GM11168 (cell line): ENCODE data around the gene GPR162.

Source experiments
- in situ Hi-C: fragments of 300-500 bp; cut with MboI; formaldehyde crosslinking; loops from one replicate; pipeline ENCODE4 v1.12.0; 2022; ENCODE audit warnings: low sequenced_read_pairs; ENCODE audit not compliant: unreplicated experiment

Gene GPR162

DNA sequence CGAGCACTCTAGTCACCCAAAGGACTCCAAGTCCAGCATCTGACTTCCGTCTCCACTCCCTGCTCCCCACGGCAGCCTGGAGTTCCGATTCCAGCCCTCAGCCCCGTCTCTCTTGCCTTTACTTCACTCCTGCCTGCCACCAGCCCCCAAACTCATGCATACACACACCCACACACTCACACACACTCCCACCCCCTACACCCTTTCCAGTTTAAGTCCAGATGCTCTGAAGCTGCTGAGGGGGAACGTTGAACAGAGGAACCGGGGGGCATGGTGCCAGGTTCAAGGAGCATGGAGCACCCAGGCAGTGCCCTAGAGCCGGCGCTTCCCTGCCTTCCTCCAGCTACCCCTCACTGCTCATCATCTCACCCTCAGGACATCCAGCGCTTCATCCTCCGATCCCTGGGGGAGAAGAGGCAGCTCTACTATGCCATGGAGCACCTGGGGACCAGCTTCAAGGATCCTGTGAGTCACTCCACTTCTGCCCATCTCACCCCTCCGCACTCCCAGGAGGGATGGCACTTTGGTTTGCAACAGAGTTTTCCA is 9.9 kb downstream of the GPR162 start:
- in situ Hi-C loops = no loop called here

DNA sequence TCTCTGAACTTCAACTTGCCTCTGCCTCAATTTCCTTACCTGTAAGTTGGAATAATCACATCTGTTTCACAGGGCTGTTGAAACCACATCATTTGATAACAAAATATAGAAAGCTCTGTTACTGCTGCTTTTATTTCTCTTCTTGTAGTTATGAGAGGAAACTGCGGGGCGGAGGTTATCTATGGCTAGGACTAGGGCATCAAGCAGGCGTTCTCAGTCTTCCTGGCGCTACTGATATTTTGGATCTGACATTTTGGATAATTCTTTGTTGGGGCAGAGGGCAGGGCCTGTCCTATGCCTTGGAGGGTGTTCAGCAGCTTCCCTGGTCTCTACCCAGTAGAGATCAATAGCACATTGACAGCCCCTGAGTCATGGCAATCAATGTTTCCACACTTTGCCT is 10.5 kb downstream of the GPR162 start:
- in situ Hi-C loops = no loop called here

DNA sequence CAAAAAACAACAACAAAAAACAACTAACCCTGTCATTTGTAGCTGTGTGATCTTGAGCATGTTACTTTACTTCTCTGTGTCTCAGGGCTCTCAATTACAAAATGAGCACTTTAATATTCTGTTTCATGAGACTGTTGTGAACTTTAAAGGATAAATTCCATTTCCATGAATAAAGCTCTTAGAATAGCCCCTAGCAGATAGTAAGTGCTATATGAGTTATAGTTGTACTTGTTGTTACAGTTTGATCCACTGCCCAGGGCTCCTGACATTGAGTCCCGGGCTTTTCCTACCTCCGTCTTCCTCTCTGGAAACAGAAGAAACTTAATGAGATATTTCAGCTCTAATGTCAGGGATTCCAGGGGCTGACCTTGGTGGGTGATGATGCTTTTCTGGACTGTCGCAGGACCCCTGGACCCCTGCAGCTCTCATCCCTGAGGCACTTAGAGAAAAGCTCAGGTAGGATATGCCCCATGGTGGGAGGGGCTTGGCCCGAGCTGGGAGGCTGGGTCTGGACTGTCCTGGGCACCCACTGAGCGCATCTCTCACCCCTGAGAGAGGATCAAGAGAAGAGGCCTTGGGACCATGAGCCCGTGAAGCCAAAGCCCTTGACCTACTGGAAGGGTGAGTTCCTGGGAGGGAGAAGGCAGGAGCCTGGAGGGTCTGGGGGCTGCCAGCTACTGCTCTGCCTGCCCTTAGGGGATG is 11.7 kb downstream of the GPR162 start:
- in situ Hi-C loops = no loop called here

DNA sequence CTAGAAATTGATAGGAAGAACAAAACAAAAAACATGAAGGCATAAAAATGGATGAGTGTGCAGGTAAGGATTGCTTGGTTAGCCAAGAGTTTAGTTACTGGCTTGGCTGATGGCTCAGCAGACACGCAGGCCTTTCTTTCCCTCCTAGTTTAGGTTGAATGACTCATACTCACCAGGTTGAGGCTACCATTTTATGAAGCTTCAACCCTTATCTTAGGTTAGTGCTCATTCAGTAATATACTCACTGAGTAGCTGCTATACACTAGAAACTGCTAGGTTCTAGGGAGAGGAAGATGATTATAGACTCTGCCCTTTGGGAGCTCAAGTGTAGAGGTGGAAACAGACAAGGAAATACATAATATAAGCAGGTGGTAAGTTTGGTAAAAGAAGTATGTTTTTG is 12.6 kb downstream of the GPR162 start:
- in situ Hi-C loops = no loop called here

DNA sequence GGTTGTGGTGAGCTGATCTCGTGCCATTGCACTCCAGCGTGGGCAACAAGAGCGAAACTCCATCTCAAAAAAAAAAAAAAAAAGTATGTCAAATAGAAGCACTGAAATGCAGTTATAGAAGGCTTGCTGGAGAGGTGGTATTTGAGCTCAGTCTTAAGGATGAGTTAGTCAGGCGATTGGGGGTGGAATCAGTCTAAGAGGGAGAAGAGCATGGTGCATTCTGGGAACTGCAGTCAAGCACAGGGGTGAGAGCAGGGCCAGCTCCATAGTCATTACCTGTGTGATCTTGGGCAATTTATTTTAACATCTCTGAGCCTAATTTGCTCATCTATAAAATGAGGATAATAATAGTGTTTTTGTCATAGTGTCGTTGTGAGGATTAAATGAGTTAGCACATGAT is 13.3 kb downstream of the GPR162 start:
- in situ Hi-C loops = no loop called here

DNA sequence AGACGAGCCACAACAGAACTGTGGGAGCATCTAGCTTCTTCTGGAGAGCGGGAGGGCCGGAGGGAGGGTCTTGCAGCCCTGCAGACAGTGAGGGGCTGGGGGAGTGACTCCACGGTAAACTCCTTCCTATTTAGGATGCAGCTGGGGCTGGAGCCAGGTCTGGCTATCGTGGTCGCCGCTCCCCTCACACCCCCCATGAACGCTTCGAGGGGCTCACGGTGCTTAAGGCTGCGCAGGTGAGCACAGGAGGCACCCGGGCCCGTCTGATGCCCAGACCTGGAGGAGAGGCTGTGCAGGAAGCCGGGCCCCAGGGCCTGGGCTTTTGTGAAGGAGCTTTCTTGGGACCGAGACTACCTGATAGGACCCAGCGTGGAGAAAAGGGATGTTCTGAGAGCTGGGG is 15.2 kb downstream of the GPR162 start:
- in situ Hi-C loops = no loop called here

DNA sequence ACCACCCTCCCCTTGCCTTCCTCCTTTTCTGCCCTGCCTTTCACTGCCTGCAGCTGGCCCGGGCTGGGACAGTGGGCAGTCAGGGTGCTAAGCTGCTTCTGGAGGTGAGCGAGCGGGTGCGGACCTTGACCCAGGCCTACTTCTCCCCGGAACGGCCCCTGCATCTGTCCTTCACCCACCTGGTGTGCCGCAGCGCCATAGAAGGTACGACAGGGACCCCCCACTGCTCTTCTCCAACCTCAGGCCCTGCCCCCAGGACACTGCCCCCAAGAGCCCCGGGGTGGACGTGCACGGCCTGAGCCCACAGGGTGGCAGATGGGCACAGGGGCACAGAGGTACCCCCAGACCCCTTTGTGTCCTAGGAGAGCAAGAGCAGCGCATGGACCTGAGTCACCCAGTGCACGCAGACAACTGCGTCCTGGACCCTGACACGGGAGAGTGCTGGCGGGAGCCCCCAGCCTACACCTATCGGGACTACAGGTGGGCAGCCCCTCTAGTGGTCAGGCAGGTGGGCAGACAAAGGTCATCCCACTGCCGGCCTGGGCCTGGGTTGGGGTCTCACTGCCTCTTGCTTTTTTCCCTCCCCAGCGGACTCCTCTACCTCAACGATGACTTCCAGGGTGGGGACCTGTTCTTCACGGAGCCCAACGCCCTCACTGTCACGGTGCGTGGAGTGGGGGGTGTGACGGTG is 15.9 kb downstream of the GPR162 start:
- in situ Hi-C loops = no loop called here

DNA sequence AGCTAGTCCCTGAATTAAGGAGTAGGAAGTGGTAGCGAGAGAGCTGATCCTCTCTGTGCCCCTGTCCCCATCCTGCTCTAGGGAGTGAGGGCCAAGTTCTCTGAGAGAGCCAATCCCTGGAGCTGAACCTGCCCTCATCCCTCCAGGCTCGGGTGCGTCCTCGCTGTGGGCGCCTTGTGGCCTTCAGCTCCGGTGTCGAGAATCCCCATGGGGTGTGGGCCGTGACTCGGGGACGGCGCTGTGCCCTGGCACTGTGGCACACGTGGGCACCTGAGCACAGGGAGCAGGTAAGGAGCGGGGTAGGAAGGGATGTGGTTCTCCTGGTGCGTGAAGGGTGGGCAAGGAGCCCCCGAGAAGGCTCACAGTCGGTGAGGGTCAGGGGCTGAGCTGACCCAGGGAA is 17.2 kb downstream of the GPR162 start:
- in situ Hi-C loops = no loop called here

DNA sequence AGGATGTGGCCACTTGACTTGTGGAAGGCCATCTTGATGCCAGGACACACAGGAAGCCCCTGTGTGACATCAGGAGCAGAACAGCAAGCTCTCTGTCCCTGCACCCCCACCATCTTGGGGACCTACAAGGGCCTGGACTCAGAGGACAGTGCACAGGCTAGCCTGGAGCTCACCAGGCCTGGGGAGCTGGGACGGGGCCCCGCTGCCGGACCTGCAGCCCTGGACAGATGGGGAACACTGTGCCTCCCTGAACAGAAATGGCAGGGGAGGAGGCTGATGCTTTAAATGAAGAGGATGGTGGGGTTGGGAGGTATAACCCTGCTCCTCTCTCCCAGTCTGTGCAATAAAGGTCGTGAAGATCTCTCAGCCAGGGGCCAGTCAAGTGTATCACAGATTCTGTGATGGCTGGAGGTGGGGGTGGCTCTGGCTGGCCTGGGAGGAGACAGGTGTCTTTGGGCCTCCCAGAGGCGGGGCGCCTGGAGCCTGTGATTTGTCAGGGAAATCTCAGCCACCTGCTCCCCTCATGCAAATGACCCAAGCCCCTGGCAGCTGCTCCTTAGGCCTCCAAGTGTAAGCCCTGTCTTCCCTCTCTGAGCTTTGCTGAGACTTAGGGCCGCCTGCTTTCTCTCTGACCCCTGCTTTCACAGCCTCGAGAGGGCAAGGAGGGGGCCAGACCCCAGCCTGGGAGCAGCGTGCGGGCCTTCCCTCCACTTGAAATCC is 18.0 kb downstream of the GPR162 start:
- in situ Hi-C loops = no loop called here

DNA sequence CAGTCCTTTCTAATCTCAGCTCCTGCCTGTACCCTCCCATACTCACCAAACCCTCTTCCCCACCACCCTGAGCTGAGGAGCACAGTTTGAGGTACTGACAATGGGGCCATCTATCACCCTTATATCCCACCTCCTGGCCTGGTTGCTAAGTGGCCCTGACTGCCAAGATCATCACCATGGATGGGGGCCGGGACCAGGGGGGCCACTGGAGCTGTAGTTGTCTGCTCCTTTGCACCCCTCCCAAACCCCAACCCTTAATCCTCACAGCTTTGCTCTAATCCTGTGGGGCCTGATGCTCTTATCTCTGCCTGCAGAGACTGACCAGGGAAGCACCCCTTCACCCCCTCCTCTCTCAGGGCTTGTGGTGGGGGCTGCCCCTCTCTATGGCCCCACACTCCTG is 18.7 kb downstream of the GPR162 start:
- in situ Hi-C loops = no loop called here

DNA sequence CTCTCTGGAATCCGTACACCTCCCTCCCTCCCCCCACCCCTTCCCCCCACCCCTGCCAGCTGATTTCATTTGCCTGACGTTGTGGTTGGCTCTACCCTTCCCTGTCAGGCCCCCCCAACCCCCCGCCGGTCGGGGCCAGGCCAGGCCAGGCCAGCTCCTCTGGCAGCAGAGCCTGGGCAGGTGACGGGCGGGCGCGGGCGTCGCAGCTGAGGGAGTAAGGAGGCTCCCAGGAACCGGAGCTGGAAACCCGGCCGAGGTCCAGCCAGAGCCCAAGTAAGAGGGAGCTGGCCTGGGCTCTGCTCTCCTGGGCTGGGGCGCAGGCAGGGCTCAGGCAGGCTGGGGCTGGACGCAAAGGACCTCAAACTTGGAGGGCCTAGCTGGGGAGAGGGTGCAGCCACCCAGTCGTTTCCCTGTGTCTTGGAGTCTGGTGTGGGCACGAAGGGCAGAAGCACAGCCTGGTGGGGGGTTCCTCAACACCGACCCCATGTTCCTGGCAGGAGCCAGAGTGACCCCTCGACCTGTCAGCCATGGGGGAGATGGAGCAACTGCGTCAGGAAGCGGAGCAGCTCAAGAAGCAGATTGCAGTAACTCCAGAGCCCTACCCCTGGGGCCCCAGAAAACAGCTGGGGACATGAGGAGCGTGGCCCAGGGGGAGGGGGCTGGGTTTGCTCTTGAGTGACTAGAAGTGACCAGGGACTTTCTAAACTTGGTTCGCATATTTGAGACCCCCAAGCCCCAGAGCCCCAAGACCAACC is 19.3 kb downstream of the GPR162 start, which contains the start of gene GNB3:
Gene GNB3 (plus strand): TSS at position 165 of the 755 bp plus-strand sequence. CDS start 363 bp downstream, at position 528.
- in situ Hi-C loops = no loop called here

DNA sequence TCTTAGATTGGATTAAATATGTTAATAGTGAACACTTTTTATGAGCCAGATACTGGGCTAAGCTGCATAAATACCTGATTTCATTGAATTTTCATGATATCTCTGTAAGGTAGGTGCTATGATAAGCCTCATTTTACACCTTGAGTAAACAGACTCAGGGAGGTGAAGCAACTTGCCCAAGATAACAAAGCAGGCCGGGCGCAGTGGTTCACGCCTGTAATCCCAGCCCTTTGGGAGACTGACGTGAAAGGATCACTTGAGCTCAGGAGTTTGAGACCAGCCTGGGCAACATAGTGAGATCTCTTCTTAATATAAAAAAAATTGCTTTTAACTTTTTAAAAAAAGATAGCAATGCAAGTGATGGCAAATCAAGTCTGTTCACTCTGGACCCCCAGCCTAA is 20.5 kb downstream of the GPR162 start:
- in situ Hi-C loops = no loop called here

DNA sequence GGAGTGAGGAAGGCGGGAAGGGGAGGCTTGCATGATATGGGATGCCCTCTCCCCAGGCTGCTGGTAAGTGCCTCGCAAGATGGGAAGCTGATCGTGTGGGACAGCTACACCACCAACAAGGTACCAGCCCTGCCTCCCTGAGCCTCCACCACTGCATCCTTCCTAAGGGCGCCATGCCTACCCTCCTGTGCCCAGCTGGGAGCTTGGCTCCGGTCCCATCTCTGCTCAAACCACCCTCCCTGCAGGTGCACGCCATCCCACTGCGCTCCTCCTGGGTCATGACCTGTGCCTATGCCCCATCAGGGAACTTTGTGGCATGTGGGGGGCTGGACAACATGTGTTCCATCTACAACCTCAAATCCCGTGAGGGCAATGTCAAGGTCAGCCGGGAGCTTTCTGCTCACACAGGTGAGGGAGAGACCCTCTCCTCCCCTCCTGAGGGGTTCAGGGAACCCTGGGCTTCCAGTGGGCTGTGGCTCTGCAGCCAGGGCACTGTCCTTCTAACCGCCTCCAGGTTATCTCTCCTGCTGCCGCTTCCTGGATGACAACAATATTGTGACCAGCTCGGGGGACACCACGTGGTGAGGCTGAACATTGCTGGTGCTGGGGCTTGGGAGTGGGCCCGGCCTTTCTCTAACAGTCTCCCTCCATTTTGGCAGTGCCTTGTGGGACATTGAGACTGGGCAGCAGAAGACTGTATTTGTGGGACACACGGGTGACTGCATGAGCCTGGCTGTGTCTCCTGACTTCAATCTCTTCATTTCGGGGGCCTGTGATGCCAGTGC is 21.7 kb downstream of the GPR162 start:
- in situ Hi-C loops = no loop called here

DNA sequence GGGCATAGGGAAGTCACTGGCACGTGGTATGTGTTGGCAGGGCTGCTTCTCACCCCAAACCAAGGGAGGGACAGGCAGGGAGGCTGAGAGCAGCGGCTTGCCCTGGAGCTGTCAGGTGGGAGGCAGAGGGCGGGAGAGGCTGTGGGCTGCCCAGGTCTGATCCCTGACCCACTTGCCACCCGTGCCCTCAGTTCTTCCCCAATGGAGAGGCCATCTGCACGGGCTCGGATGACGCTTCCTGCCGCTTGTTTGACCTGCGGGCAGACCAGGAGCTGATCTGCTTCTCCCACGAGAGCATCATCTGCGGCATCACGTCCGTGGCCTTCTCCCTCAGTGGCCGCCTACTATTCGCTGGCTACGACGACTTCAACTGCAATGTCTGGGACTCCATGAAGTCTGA is 23.8 kb downstream of the GPR162 start:
- in situ Hi-C loops = no loop called here

DNA sequence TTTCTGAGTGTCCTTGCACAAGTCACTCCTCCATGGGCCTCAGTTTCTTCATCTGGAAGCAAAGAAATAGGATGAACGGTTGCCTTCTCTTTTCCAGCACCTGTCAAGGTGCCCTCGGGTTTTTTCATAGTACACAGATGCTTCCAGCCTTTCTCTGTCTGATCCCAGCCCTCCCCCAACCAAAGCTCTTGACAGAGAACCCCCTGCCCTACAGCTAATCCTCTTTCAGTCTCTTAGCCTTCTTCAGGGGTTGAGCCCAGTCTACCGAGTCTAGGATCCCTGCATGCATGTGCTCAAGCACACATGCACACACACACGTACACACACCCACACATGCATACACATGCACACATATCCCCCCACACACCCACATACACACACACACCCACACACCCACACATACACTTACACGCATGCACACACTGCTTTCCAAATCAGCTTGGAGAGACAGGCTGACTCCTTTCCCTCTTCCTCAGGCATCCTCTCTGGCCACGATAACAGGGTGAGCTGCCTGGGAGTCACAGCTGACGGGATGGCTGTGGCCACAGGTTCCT is 24.8 kb downstream of the GPR162 start:
- in situ Hi-C loops = no loop called here

DNA sequence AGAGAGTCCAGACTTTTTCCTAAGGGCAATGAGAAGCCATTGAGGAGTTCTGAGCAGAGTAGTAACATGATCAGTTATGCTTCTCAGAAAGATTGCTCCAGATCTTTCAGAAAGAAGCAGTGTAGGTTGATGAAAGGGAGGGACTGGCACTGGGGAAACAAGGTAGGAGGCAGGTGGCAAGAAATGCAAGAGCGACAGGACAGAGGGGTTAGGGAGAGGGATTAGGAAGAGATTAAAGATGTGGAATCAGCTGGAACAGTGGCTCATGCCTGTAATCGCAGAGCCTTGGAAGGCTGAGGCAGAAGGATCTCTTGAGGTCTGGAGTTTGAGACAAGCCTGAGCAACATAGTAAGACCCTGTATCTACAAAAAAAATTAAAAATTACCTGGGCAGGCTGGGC is 26.1 kb downstream of the GPR162 start:
- in situ Hi-C loops = no loop called here

DNA sequence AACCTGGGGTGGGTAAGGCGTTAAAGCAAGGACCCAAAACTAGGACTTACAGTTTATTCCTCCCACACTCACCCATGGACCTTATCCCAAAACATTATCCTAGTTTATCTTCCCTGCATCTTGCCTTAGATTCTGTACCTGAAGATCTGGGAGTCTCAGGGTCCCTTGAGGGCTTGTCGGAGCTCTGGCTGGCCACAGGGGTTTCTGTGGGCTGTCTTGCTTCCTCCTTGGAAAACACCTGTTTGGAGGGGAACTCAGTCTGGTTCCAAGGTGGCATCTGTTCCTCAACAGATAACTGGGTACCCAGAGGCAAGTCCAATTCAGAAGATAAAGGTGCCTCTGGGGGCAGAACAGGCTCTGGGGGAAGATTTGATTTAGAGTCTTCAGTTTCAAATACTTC is 27.8 kb downstream of the GPR162 start:
- in situ Hi-C loops = no loop called here

DNA sequence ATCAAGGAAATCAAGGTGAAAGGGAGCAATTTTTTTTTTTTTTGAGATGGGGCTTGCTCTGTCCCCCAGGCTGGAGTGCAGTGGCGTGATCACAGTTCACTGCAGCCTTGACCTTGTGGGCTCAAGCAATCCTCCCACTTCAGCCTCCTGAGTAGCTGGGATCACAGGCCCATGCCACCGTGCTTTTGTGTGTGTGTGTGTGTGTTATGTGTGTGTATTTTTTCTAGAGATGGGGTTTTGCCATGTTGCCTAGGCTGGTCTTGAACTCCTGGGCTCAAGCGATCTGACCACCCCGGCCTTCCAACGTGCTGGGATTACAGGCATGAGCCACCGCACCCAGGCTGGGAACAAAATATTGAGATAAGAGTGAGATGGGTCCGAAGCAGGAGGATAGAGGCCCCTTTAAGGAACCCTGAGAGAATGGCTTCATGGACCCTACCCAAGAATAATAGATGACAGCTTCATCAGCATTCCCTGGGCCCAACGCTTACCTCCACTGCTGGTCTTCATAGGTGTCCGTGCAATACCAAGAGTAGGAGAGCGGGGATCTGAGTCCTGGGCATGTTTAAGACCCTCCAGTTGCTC is 28.4 kb downstream of the GPR162 start:
- in situ Hi-C loops = no loop called here

DNA sequence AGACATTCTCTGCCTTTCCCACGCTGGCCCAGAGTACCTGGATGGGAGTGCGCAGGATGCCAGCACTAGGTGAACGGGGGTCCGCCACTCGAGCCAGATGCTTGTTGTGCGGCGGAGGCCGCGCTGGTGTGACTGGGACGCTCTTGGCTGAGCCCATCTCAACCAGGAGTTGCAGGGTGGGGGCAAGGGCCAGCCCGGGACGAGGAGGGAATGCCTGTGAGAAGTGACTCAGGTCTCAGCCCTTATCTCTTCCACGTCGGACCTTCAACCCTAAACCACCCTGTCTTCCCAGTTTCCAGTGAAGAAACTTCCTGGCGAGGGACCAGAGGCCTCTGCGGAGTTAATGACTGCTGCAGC is 29.2 kb downstream of the GPR162 start:
- in situ Hi-C loops = no loop called here
